Choroid plexus epithelial cell (primary cell): ENCODE results near the gene GLYATL3.

Source experiments
- DNase-seq: peaks from one replicate; pipeline ENCODE4 v3.0.0-alpha.2; 2010; ENCODE audit warnings: low read depth
- H3K4me3 ChIP-seq: 2 replicates; pipeline ENCODE4 v1.5.1; 2011; ENCODE audit warnings: low read depth, mild to moderate bottlenecking, control low read depth, low read length, moderate library complexity
- TF ChIP-seq, protein P1 (sequence below): conservative IDR thresholded peaks from 2 replicates; pipeline ENCODE4 v1.5.1; 2011; ENCODE audit warnings: low read depth, mild to moderate bottlenecking, control low read depth, inconsistent platforms, low read length, moderate library complexity

GLYATL3 gene

DNA sequence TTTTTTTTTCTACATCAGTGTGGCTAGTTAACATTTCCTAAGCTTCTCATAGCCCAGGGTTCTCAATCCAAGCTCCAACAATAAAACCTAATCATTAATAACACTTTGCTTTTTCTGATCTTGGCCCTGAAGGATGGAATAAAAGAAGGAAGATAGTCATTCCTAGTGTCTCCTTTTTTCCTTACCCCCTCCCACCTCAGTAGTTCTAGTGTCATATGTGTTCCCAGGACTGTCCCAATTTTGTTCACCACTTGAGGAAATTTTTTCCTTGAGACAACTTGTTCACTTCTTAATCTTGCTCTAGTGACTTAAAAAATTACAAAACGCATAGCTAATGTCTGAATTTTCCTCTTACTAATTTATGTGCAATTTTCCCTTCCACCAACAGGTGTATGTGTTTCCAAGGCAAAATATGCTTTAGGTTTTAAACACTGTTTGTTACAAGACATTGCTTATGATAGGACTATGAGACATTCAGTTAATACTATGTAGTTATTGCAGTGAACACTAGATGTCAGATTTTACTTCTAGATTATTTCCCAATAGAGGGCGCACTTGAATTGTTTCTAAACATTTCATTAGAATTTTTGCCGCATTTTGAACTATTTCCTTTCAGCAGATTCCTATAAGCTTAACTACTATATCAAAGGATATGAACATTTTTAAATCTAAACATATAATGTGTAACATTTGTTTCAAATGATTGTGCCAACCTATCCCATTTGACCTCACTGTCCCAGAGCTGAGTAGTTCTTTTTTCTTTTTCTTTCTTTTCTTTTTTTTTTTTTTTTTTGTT lies 32.2 kb downstream of the GLYATL3 start:
- peak overlapping the region; percentile 31 for H3K4me3 ChIP-seq
- DNase-seq = peak; percentile 84
- TF ChIP-seq, protein P1, sequence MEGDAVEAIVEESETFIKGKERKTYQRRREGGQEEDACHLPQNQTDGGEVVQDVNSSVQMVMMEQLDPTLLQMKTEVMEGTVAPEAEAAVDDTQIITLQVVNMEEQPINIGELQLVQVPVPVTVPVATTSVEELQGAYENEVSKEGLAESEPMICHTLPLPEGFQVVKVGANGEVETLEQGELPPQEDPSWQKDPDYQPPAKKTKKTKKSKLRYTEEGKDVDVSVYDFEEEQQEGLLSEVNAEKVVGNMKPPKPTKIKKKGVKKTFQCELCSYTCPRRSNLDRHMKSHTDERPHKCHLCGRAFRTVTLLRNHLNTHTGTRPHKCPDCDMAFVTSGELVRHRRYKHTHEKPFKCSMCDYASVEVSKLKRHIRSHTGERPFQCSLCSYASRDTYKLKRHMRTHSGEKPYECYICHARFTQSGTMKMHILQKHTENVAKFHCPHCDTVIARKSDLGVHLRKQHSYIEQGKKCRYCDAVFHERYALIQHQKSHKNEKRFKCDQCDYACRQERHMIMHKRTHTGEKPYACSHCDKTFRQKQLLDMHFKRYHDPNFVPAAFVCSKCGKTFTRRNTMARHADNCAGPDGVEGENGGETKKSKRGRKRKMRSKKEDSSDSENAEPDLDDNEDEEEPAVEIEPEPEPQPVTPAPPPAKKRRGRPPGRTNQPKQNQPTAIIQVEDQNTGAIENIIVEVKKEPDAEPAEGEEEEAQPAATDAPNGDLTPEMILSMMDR = peak; percentile 66

DNA sequence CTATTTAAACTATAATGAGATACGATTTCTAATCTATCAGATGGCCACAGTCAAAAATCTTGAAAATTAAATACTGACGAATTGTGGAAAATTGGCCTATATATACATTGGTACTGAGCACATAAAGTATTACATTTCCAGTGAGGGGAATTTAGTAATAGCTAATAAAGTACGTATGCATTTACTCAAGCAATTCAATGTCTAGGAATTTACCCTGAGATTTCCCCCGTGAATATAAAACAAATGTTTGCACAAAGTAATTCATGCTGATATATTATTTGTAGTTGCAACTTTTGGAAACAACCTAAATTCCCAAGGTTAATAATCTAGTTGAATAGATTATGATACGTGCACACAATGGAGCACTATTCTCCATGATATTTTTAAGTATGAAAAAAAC lies 36.1 kb downstream of the GLYATL3 start:
- no peak overlapping the region for H3K4me3 ChIP-seq
- TF ChIP-seq, protein P1 = no peak
- no peak for DNase-seq

GRCh38 chr6:49539102-49539501 lies 39.4 kb downstream of the GLYATL3 start:
- no peak overlapping the region for H3K4me3 ChIP-seq
- TF ChIP-seq, protein P1 = no peak
- no peak for DNase-seq

GRCh38 chr6:49540614-49541013 lies 40.9 kb downstream of the GLYATL3 start:
- no peak for DNase-seq
- TF ChIP-seq, protein P1 = no peak

GRCh38 chr6:49541210-49541724 lies 41.5 kb downstream of the GLYATL3 start:
- TF ChIP-seq, protein P1 = no peak
- no peak overlapping the region for H3K4me3 ChIP-seq
- peak; percentile 88 for DNase-seq

More at GRCh38 chr6:49540614-49541013, 40.9 kb downstream of the GLYATL3 start:
- H3K4me3 ChIP-seq = no peak overlapping the region

GRCh38 chr6:49541936-49542335 lies 42.2 kb downstream of the GLYATL3 start:
- TF ChIP-seq, protein P1 = no peak
- peak; percentile 51 for DNase-seq
- H3K4me3 ChIP-seq = no peak overlapping the region
